Measurements from ENCODE around the gene PODNL1. TPM values are rescaled to one million over a fixed set of nuclear protein-coding genes. Genes with fewer than 3 reads are reported as not detected.

Gene PODNL1
- total and polyA plus RNA-seq, 4 donors, result 2.5 to 18.9 (median 7.0) TPM

DNA sequence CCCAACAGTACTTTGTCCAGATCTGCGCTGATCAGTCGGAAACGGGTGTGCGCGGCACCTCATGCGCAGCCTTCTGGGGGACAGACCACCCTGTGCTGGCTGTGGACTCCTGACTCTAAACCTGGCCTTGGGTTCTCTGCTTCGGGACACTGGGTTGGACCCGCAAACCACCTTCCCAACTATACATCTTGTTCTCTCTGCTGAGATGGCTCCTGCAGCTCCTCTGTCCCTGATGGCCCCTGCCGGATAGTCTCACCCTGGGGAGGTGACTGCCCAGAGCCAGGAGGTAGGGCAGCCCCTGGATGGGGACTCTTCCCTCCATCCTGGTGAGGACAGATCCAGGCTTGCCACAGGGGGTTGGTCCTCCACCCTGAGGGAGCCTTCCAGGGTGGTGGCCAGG, 44.6 kb upstream of the PODNL1 start:
- intact Hi-C loops (cut with DNase I), result no loop called here
- no peak overlapping the region for H3K4me3 ChIP-seq (ENCODE audit: low read length in 2 of 2)
- ATAC-seq (ENCODE audit: low FRiP score), result no peak
- WGBS, 2 donors, result 97 to 98% methylated on average over 9 of the region's 9 CpGs
- H3K36me3 ChIP-seq (ENCODE audit: control insufficient read depth in 1 of 2, insufficient read depth in 2 of 2, low read length in 1 of 2), result peaks cover 0 to 3% of the 10 kb centered on the region in 2 donors
- DNase-seq, result no peak
- no peaks in the 10 kb centered on the region for H3K9me3 ChIP-seq (ENCODE audit: control insufficient read depth, low read length)
- H3K27me3 ChIP-seq (ENCODE audit: control insufficient read depth in 1 of 2, insufficient read depth in 2 of 2, low read length in 1 of 2), result no peaks in the 10 kb centered on the region
- H3K4me1 ChIP-seq (ENCODE audit: control insufficient read depth in 1 of 2, insufficient read depth in 2 of 2, low read length in 2 of 2), result no peaks in the 10 kb centered on the region
- no peak overlapping the region for H3K27ac ChIP-seq (ENCODE audit: low read depth in 1 of 2, low read length in 2 of 2)

DNA sequence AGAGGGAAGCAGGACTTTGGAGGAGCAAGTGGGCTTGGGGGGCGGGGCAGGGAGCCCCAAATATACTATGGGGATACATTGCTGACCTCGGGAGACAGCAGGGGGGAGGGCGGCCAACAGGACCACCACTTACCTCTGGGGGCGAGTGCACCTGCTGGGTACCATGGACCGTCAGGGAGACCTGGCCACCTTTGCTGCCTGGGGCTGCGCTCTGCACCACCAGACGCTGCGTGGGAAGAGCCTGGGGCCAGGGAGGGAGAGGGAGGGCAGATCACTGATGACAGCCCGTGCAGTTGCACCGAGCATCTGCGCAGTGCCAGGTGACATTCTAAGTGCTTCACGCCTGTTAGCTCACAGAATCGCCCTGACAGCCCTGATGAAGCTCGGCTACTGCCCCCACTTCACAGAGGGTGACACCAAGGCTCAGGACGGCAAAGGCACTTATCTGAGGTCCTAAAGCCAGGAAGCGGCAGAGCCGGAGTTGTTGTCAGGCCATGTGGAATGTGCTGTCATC, 43.8 kb upstream of the PODNL1 start:
- H3K27me3 ChIP-seq (ENCODE audit: control insufficient read depth in 1 of 2, insufficient read depth in 2 of 2, low read length in 1 of 2), result no peaks in the 10 kb centered on the region
- DNase-seq (no peak), ATAC-seq (ENCODE audit: low FRiP score) (no peak)
- intact Hi-C loops (cut with DNase I), result no loop called here
- no peak overlapping the region for H3K4me3 ChIP-seq (ENCODE audit: low read length in 2 of 2)
- H3K27ac ChIP-seq (ENCODE audit: low read depth in 1 of 2, low read length in 2 of 2), result no peak overlapping the region
- H3K4me1 ChIP-seq (ENCODE audit: control insufficient read depth in 1 of 2, insufficient read depth in 2 of 2, low read length in 2 of 2), result no peaks in the 10 kb centered on the region
- peaks cover 0 to 3% of the 10 kb centered on the region in 2 donors for H3K36me3 ChIP-seq (ENCODE audit: control insufficient read depth in 1 of 2, insufficient read depth in 2 of 2, low read length in 1 of 2)
- no peaks in the 10 kb centered on the region for H3K9me3 ChIP-seq (ENCODE audit: control insufficient read depth, low read length)
- 95 to 96% methylated on average over 17 of the region's 17 CpGs for WGBS, 2 donors

DNA sequence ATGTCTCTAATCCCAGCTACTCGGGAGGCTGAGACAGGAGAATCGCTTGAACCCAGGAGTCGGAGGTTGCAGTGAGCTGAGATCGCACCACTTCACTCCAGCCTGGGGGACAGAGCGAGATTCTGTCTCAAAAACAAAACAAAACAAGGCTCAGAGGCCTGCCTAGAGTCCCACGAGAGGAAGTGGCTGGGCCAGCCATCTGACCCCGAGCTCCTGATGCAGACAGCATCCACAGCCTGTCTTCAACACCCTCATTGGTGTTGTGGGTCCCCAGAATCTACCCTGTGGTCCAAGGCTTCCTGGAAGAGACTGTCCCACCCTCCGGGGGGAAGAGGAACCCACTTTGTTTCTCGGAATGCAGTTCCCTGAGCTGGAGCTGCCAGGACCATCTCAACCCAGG, 43.2 kb upstream of the PODNL1 start:
- DNase-seq (no peak), ATAC-seq (ENCODE audit: low FRiP score) (no peak)
- H3K4me1 ChIP-seq (ENCODE audit: control insufficient read depth in 1 of 2, insufficient read depth in 2 of 2, low read length in 2 of 2), result no peaks in the 10 kb centered on the region
- H3K9me3 ChIP-seq (ENCODE audit: control insufficient read depth, low read length), result no peaks in the 10 kb centered on the region
- 89% methylated on average over 9 of the region's 9 CpGs for WGBS, 2 donors
- intact Hi-C loops (cut with DNase I), result no loop called here
- H3K27ac ChIP-seq (ENCODE audit: low read depth in 1 of 2, low read length in 2 of 2), result no peak overlapping the region
- peaks cover 0 to 3% of the 10 kb centered on the region in 2 donors for H3K36me3 ChIP-seq (ENCODE audit: control insufficient read depth in 1 of 2, insufficient read depth in 2 of 2, low read length in 1 of 2)
- H3K27me3 ChIP-seq (ENCODE audit: control insufficient read depth in 1 of 2, insufficient read depth in 2 of 2, low read length in 1 of 2), result no peaks in the 10 kb centered on the region
- H3K4me3 ChIP-seq (ENCODE audit: low read length in 2 of 2), result no peak overlapping the region

DNA sequence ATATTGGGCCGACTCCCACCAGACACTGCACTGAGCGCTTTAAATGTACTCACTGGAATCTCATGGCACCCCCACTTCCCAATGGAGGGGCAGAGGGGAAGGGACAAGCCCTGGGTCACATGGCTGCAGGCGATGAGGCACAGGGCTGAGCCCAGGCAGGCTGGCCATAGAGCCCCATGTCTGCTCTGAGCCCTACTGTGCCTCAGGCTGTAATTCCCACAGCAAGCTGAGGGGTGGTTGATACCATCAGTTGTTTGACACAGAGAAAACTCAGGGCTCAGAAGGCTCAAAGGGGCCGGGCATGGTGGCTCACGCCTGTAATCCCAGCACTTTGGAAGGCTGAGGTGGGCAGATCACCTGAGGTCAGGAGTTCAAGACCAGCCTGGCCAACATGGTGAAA, 42.8 kb upstream of the PODNL1 start:
- H3K36me3 ChIP-seq (ENCODE audit: control insufficient read depth in 1 of 2, insufficient read depth in 2 of 2, low read length in 1 of 2), result peaks cover 0 to 3% of the 10 kb centered on the region in 2 donors
- intact Hi-C loops (cut with DNase I), result no loop called here
- no peak overlapping the region for H3K4me3 ChIP-seq (ENCODE audit: low read length in 2 of 2)

DNA sequence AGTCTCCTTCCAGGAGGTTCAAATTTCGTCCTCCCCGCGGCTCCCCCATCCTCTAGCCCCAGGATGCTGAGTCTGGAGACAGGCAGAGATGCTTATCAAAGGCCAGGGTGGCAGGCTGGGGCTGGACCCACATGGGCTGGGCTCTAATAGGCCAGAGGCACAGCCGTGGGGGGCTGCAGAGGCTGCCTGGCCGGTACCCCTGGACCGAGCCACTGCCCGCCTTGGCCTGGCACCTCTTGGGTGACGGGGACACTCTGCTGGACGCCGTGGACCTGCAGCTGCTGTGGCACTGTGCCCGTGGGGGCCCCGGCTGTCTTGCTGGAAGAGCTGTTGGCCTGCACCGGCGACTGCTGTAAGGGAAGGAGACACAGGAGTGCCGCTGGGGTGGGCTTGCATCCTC, 42.1 kb upstream of the PODNL1 start:
- no peaks in the 10 kb centered on the region for H3K4me1 ChIP-seq (ENCODE audit: control insufficient read depth in 1 of 2, insufficient read depth in 2 of 2, low read length in 2 of 2)
- H3K27me3 ChIP-seq (ENCODE audit: control insufficient read depth in 1 of 2, insufficient read depth in 2 of 2, low read length in 1 of 2), result no peaks in the 10 kb centered on the region
- peaks cover 0 to 3% of the 10 kb centered on the region in 2 donors for H3K36me3 ChIP-seq (ENCODE audit: control insufficient read depth in 1 of 2, insufficient read depth in 2 of 2, low read length in 1 of 2)
- no peak overlapping the region for H3K27ac ChIP-seq (ENCODE audit: low read depth in 1 of 2, low read length in 2 of 2)
- no peak overlapping the region for H3K4me3 ChIP-seq (ENCODE audit: low read length in 2 of 2)
- ATAC-seq (ENCODE audit: low FRiP score) (no peak), DNase-seq (peak in 1 of 2 donors; percentile 79)
- 94 to 95% methylated on average over 15 of the region's 15 CpGs for WGBS, 2 donors
- intact Hi-C loops (cut with DNase I), result no loop called here
- H3K9me3 ChIP-seq (ENCODE audit: control insufficient read depth, low read length), result no peaks in the 10 kb centered on the region

More for the DNA sequence above, 42.8 kb upstream of the PODNL1 start:
- Histone ChIP-seq H3K9me3 (ENCODE audit: control insufficient read depth, low read length) (no peaks in the 10 kb centered on the region), H3K27me3 (ENCODE audit: control insufficient read depth in 1 of 2, insufficient read depth in 2 of 2, low read length in 1 of 2) (no peaks in the 10 kb centered on the region), H3K4me1 (ENCODE audit: control insufficient read depth in 1 of 2, insufficient read depth in 2 of 2, low read length in 2 of 2) (no peaks in the 10 kb centered on the region), H3K27ac (ENCODE audit: low read depth in 1 of 2, low read length in 2 of 2) (no peak overlapping the region)
- WGBS, 2 donors, result 93 to 96% methylated on average over 5 of the region's 5 CpGs
- DNase-seq (no peak), ATAC-seq (ENCODE audit: low FRiP score) (no peak)

DNA sequence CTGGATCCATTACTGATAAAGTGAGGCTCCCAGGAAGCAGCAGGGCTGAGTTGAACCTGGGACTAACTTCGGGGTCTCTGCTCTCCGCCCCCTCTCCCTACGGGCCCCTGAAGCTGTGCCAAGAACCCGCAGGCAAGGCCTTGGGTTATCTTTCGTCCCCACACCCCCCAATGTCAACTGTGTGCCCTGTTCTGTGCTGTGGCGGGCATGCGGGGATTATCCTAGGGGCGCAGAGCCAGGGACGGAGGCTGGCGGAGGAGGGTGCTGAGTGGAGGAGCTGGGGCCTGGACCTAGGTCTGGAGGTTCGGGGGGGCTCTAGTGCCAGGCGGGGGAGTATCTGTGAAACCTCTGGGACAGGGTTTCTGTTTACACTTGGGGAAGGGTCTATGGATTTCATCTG, 41.5 kb upstream of the PODNL1 start:
- H3K9me3 ChIP-seq (ENCODE audit: control insufficient read depth, low read length), result no peaks in the 10 kb centered on the region
- intact Hi-C loops (cut with DNase I), result no loop called here
- WGBS, 2 donors, result 77 to 80% methylated on average over 12 of the region's 12 CpGs
- peaks cover 0 to 3% of the 10 kb centered on the region in 2 donors for H3K36me3 ChIP-seq (ENCODE audit: control insufficient read depth in 1 of 2, insufficient read depth in 2 of 2, low read length in 1 of 2)
- no peaks in the 10 kb centered on the region for H3K27me3 ChIP-seq (ENCODE audit: control insufficient read depth in 1 of 2, insufficient read depth in 2 of 2, low read length in 1 of 2)
- DNase-seq, result no peak
- ATAC-seq (ENCODE audit: low FRiP score), result no peak
- no peak overlapping the region for H3K4me3 ChIP-seq (ENCODE audit: low read length in 2 of 2)
- H3K27ac ChIP-seq (ENCODE audit: low read depth in 1 of 2, low read length in 2 of 2), result no peak overlapping the region
- H3K4me1 ChIP-seq (ENCODE audit: control insufficient read depth in 1 of 2, insufficient read depth in 2 of 2, low read length in 2 of 2), result no peaks in the 10 kb centered on the region

DNA sequence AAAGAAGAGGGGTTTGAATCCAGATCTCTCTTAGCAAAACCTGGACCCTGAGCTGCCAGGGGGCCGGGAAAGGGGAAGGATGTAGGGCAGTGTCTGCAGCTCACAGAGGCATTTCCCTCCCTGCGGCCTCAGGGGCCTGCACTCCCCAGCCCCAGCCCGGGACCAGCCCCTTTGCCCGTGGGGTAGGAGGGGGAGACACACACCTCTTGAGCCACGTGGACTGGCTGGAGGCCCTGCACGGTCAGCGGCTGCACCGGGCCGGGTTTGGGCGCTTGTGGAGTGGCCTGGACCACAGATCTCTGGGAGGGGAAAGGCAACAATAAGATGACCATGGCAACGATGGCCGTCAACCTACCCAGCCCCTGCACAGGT, 41.0 kb upstream of the PODNL1 start:
- Histone ChIP-seq H3K4me3 (ENCODE audit: low read length in 2 of 2) (peak overlapping the region in 1 of 2 donors; percentile 34), H3K27me3 (ENCODE audit: control insufficient read depth in 1 of 2, insufficient read depth in 2 of 2, low read length in 1 of 2) (no peaks in the 10 kb centered on the region), H3K36me3 (ENCODE audit: control insufficient read depth in 1 of 2, insufficient read depth in 2 of 2, low read length in 1 of 2) (peaks cover 0 to 3% of the 10 kb centered on the region in 2 donors), H3K9me3 (ENCODE audit: control insufficient read depth, low read length) (no peaks in the 10 kb centered on the region), H3K27ac (ENCODE audit: low read depth in 1 of 2, low read length in 2 of 2) (no peak overlapping the region), H3K4me1 (ENCODE audit: control insufficient read depth in 1 of 2, insufficient read depth in 2 of 2, low read length in 2 of 2) (no peaks in the 10 kb centered on the region)
- 10 to 14% methylated on average over 12 of the region's 12 CpGs for WGBS, 2 donors
- no peak for ATAC-seq (ENCODE audit: low FRiP score)
- DNase-seq, result peak in 1 of 2 donors; percentile 70
- intact Hi-C loops (cut with DNase I), result no loop called here

DNA sequence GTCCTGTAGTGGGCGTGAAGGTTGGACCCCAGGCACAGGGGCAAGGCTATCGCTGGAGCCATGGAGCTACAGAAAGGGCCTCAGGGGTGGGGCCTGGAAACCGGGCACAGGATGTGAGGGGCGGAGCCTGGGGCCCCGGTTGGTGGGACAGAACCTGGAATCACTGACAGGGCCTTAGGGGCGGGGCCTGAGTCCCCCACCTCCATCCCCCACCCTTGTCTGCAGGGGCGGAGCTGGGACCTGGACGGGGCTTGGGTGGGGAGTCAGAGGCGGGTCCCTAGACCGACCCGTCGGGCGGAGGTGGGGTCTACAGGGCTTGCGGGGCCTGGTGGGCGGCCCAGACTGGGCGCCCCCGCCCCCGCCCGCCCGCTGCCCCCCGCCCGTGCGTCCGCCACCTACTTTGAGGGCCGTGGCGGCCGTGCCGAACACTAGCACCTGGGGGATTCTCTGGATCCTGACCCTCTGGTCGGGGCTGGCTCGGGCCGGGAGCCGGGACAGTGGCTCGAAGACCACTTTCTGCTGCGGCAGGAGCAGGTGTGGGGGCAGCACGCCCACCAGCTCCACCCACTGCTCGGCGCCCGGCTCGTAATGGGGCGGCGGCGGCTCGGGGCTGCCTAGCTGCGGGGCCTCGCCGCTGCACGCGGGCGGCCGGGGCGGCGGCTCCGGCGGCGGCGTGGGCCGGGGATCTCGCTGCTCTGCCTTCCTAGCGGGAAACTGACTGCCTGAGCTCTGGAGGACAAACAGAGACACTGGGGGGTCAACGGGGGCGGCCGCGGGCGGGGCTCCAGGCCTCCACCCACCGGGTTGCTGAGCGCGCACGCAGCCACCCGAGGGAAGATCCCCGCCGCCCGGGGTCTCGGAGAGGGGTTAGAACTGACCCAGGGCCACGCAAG, 40.4 kb upstream of the PODNL1 start:
- H3K27ac ChIP-seq (ENCODE audit: low read depth in 1 of 2, low read length in 2 of 2), result no peak overlapping the region
- H3K9me3 ChIP-seq (ENCODE audit: control insufficient read depth, low read length), result no peaks in the 10 kb centered on the region
- no peaks in the 10 kb centered on the region for H3K4me1 ChIP-seq (ENCODE audit: control insufficient read depth in 1 of 2, insufficient read depth in 2 of 2, low read length in 2 of 2)
- ATAC-seq (ENCODE audit: low FRiP score) (peak; percentile 83), DNase-seq (peak; percentile 93)
- no peaks in the 10 kb centered on the region for H3K27me3 ChIP-seq (ENCODE audit: control insufficient read depth in 1 of 2, insufficient read depth in 2 of 2, low read length in 1 of 2)
- WGBS, 2 donors, result 2 to 3% methylated on average over 60 to 74 of the region's 74 CpGs
- peak overlapping the region; percentile 19 to 34 for H3K4me3 ChIP-seq (ENCODE audit: low read length in 2 of 2)
- intact Hi-C loops (cut with DNase I), result no loop called here
- H3K36me3 ChIP-seq (ENCODE audit: control insufficient read depth in 1 of 2, insufficient read depth in 2 of 2, low read length in 1 of 2), result peaks cover 0 to 3% of the 10 kb centered on the region in 2 donors

DNA sequence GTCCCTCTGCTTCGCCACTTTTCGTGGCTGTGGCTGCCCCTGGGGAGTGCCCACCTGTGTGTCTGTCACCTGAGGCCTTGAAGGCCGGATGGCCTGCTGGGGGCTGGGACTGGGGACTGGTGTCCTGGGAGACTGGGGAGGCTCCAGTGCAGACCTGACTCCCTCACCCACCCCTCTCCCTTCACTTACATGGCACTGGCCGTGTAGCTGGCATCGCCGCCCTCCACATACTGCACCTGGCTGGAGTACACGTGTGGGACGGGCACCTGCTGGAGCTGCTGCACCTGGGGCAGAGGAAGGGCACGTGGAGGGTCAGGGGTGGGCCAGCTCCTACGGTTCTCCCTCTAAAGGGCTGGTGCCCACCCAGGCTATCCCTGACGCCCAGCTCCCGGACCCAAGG, 39.6 kb upstream of the PODNL1 start:
- Histone ChIP-seq H3K9me3 (ENCODE audit: control insufficient read depth, low read length) (no peaks in the 10 kb centered on the region), H3K27me3 (ENCODE audit: control insufficient read depth in 1 of 2, insufficient read depth in 2 of 2, low read length in 1 of 2) (no peaks in the 10 kb centered on the region), H3K27ac (ENCODE audit: low read depth in 1 of 2, low read length in 2 of 2) (peak overlapping the region in 1 of 2 donors; percentile 3), H3K36me3 (ENCODE audit: control insufficient read depth in 1 of 2, insufficient read depth in 2 of 2, low read length in 1 of 2) (no peaks in the 10 kb centered on the region), H3K4me3 (ENCODE audit: low read length in 2 of 2) (no peak overlapping the region), H3K4me1 (ENCODE audit: control insufficient read depth in 1 of 2, insufficient read depth in 2 of 2, low read length in 2 of 2) (no peaks in the 10 kb centered on the region)
- 86 to 88% methylated on average over 12 of the region's 12 CpGs for WGBS, 2 donors
- intact Hi-C loops (cut with DNase I), result loop anchor here in 1 of 2 donors (2.0 kb wide), 1 partner anchor 25 kb away; the partner anchor contains the start of gene DCAF15
- no peak for DNase-seq
- no peak for ATAC-seq (ENCODE audit: low FRiP score)

Data from aorta (tissue), 5 donors.